ENCODE measurements around the gene DNAJC18. TPM values are rescaled to one million over a fixed set of nuclear protein-coding genes. Genes with fewer than 3 reads are reported as not detected.
A peak's percentile ranks its signal among the peaks of the same experiment; 100 is the strongest.

DNAJC18 gene
- total and polyA plus RNA-seq, 2 donors (not counting 1 experiment from before 2014, with no cell fraction given): 2.0 to 13.6 TPM

- H3K4me2 ChIP-seq (replicated peaks; ENCODE audit: low read depth, low read length, poor library complexity, severe bottlenecking): peak overlapping the region; percentile 76
- H3K79me2 ChIP-seq (ENCODE audit: control insufficient read depth, insufficient read depth, low read length): peaks cover 32% of the 10 kb centered on the region
- H4K20me1 ChIP-seq (ENCODE audit: control insufficient read depth, insufficient read depth, low read length, poor library complexity, severe bottlenecking): no peaks in the 10 kb centered on the region
- WGBS (ENCODE audit: insufficient coverage): 23% methylated on average over 6 of the region's 8 CpGs
- Mint-ChIP-seq H3K9me3 (ENCODE audit: insufficient read depth) (no peaks in the 10 kb centered on the region), H3K27ac (peak overlapping the region; percentile 99), H3K27me3 (no peaks in the 10 kb centered on the region), H3K4me1 (peaks cover 78% of the 10 kb centered on the region), H3K4me3 (peak overlapping the region; percentile 73)
- peak overlapping the region; percentile 20 to 42 (median 38) for H3K4me3 ChIP-seq (ENCODE audit: control extremely low read depth in 1 of 5, extremely low read depth in 1 of 5, insufficient read depth in 1 of 5, low read depth in 2 of 5, low read length in 4 of 5)
- no peaks in the 10 kb centered on the region for H3K27me3 ChIP-seq (replicated peaks in 1 of 4; ENCODE audit: control extremely low read depth in 1 of 4, control insufficient read depth in 3 of 4, insufficient read depth in 4 of 4, low read length in 3 of 4)
- CTCF ChIA-PET: interaction anchor here (1.6 kb wide), 1 partner anchor 39 kb away, joined by 4 read pairs; no protein-coding TSS in a partner anchor
- ATAC-seq (ENCODE audit: low read depth) (no peak), DNase-seq (no peak)
- intact Hi-C loops (cut with micrococcal nuclease): no loop called here
- peaks cover 58 to 80% of the 10 kb centered on the region in 2 donors for H3K4me1 ChIP-seq (ENCODE audit: control insufficient read depth in 2 of 2, insufficient read depth in 2 of 2, low read length in 2 of 2)
- POLR2A ChIA-PET: interaction anchor here (0.5 to 2.5 kb wide), 2 partner anchors 44 to 139 kb away, joined by 3 to 5 read pairs; partner anchors contain the start of gene PAIP2
- no peaks in the 10 kb centered on the region for H3K36me3 ChIP-seq (replicated peaks in 1 of 2; ENCODE audit: control extremely low read depth in 1 of 2, control insufficient read depth in 1 of 2, extremely low read depth in 1 of 2, insufficient read depth in 2 of 2, low read length in 1 of 2)
- peak overlapping the region; percentile 55 for H2AFZ ChIP-seq (ENCODE audit: insufficient read depth, low read depth, low read length, poor library complexity, severe bottlenecking)
- H3K9me3 ChIP-seq (ENCODE audit: control extremely low read depth in 1 of 3, control insufficient read depth in 2 of 3, insufficient read depth in 1 of 3, low read length in 2 of 3): peaks cover 0 to 2% (median 0%) of the 10 kb centered on the region in 3 donors
- H3K9ac ChIP-seq (ENCODE audit: low read length): peak overlapping the region; percentile 42
- no peak for TF ChIP-seq EZH2 (IDR thresholded peaks at IDR 0.05; ENCODE audit: borderline replicate concordance, insufficient read depth, low read depth, low read length, poor library complexity, severe bottlenecking)
- TF ChIP-seq, protein P1, sequence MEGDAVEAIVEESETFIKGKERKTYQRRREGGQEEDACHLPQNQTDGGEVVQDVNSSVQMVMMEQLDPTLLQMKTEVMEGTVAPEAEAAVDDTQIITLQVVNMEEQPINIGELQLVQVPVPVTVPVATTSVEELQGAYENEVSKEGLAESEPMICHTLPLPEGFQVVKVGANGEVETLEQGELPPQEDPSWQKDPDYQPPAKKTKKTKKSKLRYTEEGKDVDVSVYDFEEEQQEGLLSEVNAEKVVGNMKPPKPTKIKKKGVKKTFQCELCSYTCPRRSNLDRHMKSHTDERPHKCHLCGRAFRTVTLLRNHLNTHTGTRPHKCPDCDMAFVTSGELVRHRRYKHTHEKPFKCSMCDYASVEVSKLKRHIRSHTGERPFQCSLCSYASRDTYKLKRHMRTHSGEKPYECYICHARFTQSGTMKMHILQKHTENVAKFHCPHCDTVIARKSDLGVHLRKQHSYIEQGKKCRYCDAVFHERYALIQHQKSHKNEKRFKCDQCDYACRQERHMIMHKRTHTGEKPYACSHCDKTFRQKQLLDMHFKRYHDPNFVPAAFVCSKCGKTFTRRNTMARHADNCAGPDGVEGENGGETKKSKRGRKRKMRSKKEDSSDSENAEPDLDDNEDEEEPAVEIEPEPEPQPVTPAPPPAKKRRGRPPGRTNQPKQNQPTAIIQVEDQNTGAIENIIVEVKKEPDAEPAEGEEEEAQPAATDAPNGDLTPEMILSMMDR (IDR thresholded peaks at IDR 0.05): no peak
- H3K27ac ChIP-seq (ENCODE audit: low read length in 2 of 2): peak overlapping the region; percentile 62 to 76
These were observed 54.0 kb downstream of the DNAJC18 start for GRCh38 chr5:139385061-139386049.

Measured in B cell (primary cell).